Activated naive CD8-positive, alpha-beta T cell treated with anti-CD3 and anti-CD28 coated beads, Interleukin-2, amount 50 U/mL, for 16 hours (primary cell): Measurements from ENCODE around the gene PPFIBP2.

Experiments
- DNase-seq: peaks from one replicate; pipeline ENCODE4 v3.0.0-alpha.2; 2020; ENCODE audit warnings: low read depth, low spot score

The PPFIBP2 gene

GRCh38 chr11:7691759-7692350 is 178.1 kb downstream of the PPFIBP2 start:
- no peak for DNase-seq

- DNase-seq: no peak
Observed at GRCh38 chr11:7692426-7692825, 178.6 kb downstream of the PPFIBP2 start.

GRCh38 chr11:7694235-7694634 is 180.4 kb downstream of the PPFIBP2 start:
- no peak for DNase-seq

GRCh38 chr11:7696424-7696823 is 182.6 kb downstream of the PPFIBP2 start:
- no peak for DNase-seq
